Small intestine (tissue), 7 donors: ENCODE data around the gene UMPS. TPM values are rescaled to one million over a fixed set of nuclear protein-coding genes. Genes with fewer than 3 reads are reported as not detected.
"Not testable (repeated sequence)": the region's sequence is repeated elsewhere in the genome, so short reads cannot be mapped to it uniquely, and the experiment has no call there.

Source experiments
- DNase-seq, 2 donors: peaks; one replicate each; pipeline versions ENCODE4 v3.0.0 to v3.0.0-alpha.2; 2013
- FAIRE-seq: peaks from 2 replicates; lab custom pipeline; 2012; peaks lifted over from hg19 to GRCh38; lab: Jason Lieb, UNC
- H3K27ac ChIP-seq, 3 donors: one replicate each; pipeline ENCODE4 v1.5.1; 2013; ENCODE audit warnings: low read length in 2 of 3, mild to moderate bottlenecking in 2 of 3, control low read depth in 1 of 3, inconsistent platforms in 1 of 3, low read depth in 1 of 3, moderate library complexity in 1 of 3
- H3K27me3 ChIP-seq, 3 donors: one replicate each; pipeline ENCODE4 v1.6.1; 2013; ENCODE audit warnings: low read length in 3 of 3, inconsistent platforms in 1 of 3; ENCODE audit not compliant: control insufficient read depth in 3 of 3, insufficient read depth in 3 of 3
- H3K36me3 ChIP-seq, 3 donors: one replicate each; pipeline ENCODE4 v1.6.1; 2013; ENCODE audit warnings: low read length in 3 of 3, inconsistent platforms in 1 of 3, low read depth in 1 of 3, mild to moderate bottlenecking in 1 of 3, moderate library complexity in 1 of 3; ENCODE audit not compliant: control insufficient read depth in 3 of 3, insufficient read depth in 2 of 3
- H3K4me1 ChIP-seq, 3 donors: one replicate each; pipeline ENCODE4 v1.6.1; 2013; ENCODE audit warnings: low read length in 2 of 3, inconsistent platforms in 1 of 3, low read depth in 1 of 3, mild to moderate bottlenecking in 1 of 3, moderate library complexity in 1 of 3; ENCODE audit not compliant: control insufficient read depth in 3 of 3, insufficient read depth in 2 of 3
- H3K4me3 ChIP-seq, 3 donors: one replicate each; pipeline ENCODE4 v1.5.1; 2013; ENCODE audit warnings: low read length in 3 of 3, control low read depth in 1 of 3, inconsistent platforms in 1 of 3, low read depth in 1 of 3, mild to moderate bottlenecking in 1 of 3, moderate library complexity in 1 of 3
- H3K9me3 ChIP-seq, 2 donors: one replicate each; pipeline ENCODE4 v1.6.1; 2013; ENCODE audit warnings: low read depth in 1 of 2, low read length in 1 of 2; ENCODE audit not compliant: control insufficient read depth in 2 of 2, insufficient read depth in 1 of 2
- WGBS, 3 donors: extraction: QIAGEN DNeasy Blood & Tissue Kit; methylation state at CpG; one replicate each; pipeline ENCODE4 v1.1.7; 2013; 5-methylcytosine and 5-hydroxymethylcytosine counted together
- polyA plus RNA-seq, 4 donors: library from polyadenylated mRNA; stranded (reverse) in 3 of 4; unstranded in 1 of 4; fragments of 200-250 nt in 3 of 4; fragments of 120-200 nt in 1 of 4; gene quantifications; one replicate each; pipeline versions ENCODE4 v1.2.1 to v1.2.3, GENCODE V29; 2013
- donor health status: healthy with polysubstance abuse.
- donor health status: control.
- donor health status: control.
- donor health status: Bipolar disorder and iron deficiency.
- donor health status: healthy.

Gene UMPS
- polyA plus RNA-seq, 4 donors = 12.1 to 33.3 (median 19.5) TPM

DNA sequence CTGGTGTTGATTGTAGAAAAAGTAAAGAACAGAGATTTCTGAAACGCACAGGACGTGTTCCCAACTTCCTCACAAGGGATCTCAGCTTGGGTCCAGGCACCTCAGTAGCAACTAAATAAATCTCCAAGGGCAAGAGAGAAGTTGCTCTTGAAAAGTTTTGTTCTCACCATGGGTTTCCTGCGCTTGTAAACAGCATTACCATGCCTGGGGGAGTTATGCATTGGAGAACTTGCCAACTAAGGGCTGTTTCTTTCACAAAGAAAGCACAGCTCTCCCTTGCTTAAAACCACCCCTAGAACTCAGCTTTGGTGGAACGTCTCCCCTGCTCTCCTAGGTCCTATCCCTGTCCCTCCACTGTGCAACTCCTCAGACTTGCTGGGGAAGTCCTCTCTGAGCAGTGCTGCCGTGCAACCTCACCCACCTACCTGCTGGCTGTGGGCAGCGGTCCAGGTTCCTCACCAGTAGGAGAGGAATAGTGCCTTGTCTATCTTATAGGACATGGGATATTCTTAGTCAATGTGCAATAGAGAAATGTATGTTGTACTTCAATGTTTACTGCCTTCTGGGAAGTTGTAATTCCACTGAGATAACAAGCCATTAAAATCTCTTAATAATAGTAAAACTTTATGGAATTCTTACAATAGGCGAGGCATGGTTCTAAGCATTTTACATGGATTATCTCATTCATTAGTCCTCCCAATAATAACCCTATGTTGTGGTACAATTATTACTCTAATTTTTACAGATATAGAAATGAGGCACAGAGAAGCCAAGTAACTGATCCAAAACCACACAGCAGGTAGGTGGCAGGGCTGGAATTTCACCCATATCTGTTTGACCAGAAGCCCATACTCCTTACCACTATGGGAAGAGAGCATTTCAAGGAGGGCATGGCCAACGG is 51.5 kb downstream of the UMPS start:
- H3K36me3 ChIP-seq = peaks cover 0 to 66% (median 0%) of the 10 kb centered on the region in 3 donors
- no peak for FAIRE-seq
- no peak overlapping the region for H3K4me3 ChIP-seq
- H3K4me1 ChIP-seq = peaks cover 3 to 29% (median 12%) of the 10 kb centered on the region in 3 donors
- H3K27ac ChIP-seq = peak overlapping the region; percentile 16 to 92 (median 69)
- WGBS, 3 donors = 63 to 78% (median 73%) methylated on average over 8 of the region's 8 CpGs
- DNase-seq = peak in 1 of 2 donors; percentile 19
- no peaks in the 10 kb centered on the region for H3K9me3 ChIP-seq
- no peaks in the 10 kb centered on the region for H3K27me3 ChIP-seq

DNA sequence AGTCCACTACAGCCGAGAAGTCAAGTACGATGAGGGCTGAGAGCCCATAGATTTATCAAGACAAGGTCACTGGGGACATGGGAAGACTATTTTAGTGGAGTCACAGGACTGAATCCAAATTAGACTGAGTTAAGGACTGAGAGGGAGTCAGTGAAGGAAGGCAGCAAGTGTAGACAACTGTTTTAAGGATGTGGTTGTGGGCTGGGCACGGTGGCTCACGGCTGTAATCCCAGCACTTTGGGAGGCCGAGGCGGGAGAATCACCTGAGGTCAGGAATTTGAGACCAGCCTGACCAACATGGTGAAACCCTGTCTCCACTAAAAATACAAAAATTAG is 52.1 kb downstream of the UMPS start:
- WGBS, 3 donors = 77 to 94% (median 83%) methylated on average over 6 of the region's 6 CpGs
- not testable (repeated sequence) for H3K9me3 ChIP-seq, FAIRE-seq, DNase-seq, H3K27me3 ChIP-seq, H3K4me3 ChIP-seq
- Histone ChIP-seq H3K36me3 (peaks cover 0 to 60% (median 0%) of the 10 kb centered on the region in 3 donors), H3K4me1 (peaks cover 3 to 34% (median 14%) of the 10 kb centered on the region in 3 donors), H3K27ac (peak overlapping the region in 1 of 3 donors; percentile 4)

DNA sequence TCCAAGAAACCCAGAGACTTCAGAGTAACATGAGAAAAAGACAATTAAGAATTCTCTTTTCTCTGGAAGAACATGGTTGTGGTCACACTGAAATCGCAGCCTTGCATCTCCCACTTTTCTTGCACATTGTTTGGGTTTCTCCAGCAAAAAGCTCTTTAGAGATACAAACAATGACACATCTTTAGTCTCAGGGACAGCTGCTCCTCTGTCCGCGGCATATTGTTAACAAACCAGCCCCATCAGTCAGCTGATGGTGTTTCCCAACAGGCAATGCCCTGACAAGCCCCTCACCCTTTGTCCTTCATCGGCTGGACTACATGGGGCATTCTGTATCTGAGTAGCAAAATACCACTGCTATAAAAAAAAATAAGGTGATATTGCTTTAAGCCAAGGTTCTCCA is 53.4 kb downstream of the UMPS start:
- H3K27ac ChIP-seq = no peak overlapping the region
- H3K27me3 ChIP-seq = no peaks in the 10 kb centered on the region
- no peak overlapping the region for H3K4me3 ChIP-seq
- no peak for FAIRE-seq
- peaks cover 0 to 6% of the 10 kb centered on the region in 2 donors for H3K9me3 ChIP-seq
- peaks cover 3 to 34% (median 14%) of the 10 kb centered on the region in 3 donors for H3K4me1 ChIP-seq
- peaks cover 0 to 51% (median 0%) of the 10 kb centered on the region in 3 donors for H3K36me3 ChIP-seq
- 81 to 92% (median 90%) methylated on average over 4 of the region's 4 CpGs for WGBS, 3 donors
- no peak for DNase-seq

DNA sequence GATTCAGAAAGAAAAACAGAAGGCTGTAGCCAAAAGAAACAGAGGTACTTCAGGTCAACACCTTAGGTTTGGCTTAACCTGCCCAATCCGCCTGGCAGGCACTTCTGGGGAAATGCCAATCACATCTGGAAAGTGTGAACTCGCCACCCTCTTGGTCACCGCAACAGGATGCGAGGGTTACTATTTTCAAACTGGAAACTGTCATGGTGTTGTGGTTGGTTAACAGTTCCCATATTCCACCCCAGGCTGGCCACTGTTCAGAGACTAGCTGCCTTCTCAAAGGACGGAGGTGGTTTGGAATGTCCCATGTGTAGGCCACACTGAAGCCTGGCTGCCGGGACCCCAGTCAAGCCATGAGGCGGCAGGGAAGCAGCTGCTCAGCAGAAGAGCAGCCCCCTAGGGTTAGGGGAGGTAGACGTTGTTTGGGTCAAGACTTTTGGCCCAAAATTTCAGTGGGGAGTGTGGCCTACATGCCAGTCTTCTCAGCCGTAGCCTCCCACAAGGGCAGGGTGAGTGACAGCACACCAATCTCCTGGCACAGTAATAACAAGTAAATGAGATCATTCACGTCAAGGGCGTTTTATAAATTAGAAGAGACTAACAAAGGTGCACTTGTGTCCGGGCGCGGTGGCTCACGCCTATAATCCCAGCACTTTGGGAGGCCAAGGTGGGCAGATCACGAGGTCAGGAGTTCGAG is 54.6 kb downstream of the UMPS start:
- Histone ChIP-seq H3K27ac (no peak overlapping the region), H3K4me3 (no peak overlapping the region), H3K36me3 (peaks cover 0 to 40% (median 0%) of the 10 kb centered on the region in 3 donors), H3K27me3 (no peaks in the 10 kb centered on the region), H3K4me1 (peaks cover 3 to 30% (median 14%) of the 10 kb centered on the region in 3 donors), H3K9me3 (peaks cover 0 to 12% of the 10 kb centered on the region in 2 donors)
- WGBS, 3 donors = 85 to 88% (median 88%) methylated on average over 17 of the region's 17 CpGs
- DNase-seq (no peak), FAIRE-seq (no peak)

DNA sequence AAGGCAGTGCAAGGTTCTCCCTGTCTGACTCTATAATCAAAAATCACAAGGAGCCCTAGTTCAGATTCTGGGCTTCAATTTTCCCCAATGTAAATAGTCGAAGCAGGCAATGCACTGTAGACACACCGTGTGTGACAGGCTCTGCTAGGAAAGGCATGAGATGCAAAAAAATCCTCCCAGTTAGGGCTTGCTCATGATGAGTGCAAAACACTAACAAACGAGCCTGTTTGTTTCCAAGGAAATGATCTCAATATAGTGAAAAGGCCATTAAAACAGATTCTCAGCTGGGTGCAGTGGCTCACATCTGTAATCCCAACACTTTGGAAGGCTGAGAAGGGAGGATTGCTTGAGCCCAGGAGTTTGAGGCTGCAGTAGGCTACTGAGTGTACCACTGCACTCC is 55.7 kb downstream of the UMPS start:
- WGBS, 3 donors = 60 to 83% (median 77%) methylated on average over 3 of the region's 3 CpGs
- H3K27ac ChIP-seq = peak overlapping the region in 1 of 3 donors; percentile 13
- FAIRE-seq = no peak

DNA sequence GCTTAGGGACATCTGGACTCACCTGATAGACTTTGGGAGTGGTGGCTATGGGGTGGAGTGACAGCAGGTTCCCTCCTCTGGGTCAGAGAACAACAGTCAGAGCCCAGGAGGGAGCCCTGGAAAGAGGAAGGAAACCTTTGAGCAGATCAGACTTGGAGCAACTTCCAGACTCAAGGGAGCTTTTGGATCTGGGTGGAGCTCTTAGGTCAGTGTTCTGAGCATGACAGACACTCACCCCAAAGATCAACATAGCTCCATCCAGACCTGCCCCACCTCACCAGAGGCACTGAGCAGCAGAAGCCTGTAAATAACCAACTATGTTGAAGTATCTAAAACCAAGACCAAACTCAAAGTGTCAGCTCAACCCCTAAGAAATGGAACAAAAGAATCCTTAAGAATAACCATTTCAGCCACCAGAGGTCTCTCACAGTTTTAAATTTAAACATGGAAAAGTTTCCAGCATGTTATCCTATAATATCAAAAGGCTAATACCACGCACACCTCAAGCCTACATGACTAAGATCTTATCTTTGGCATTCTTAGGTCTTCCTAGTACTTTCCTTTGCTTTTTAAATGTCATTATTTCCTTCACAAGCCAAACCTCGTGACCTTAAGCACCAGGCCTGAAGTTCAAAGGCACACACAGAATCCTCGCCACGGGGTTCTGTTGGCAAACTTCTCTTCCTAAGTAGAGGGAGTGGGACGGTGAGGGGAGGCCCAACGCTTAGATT is 56.4 kb downstream of the UMPS start:
- DNase-seq = peak; percentile 59 to 70
- H3K9me3 ChIP-seq = peaks cover 0 to 21% of the 10 kb centered on the region in 2 donors
- no peak overlapping the region for H3K4me3 ChIP-seq
- 46 to 55% (median 52%) methylated on average over 6 of the region's 6 CpGs for WGBS, 3 donors
- H3K36me3 ChIP-seq = peaks cover 0 to 29% (median 0%) of the 10 kb centered on the region in 3 donors
- H3K27ac ChIP-seq = peak overlapping the region in 2 of 3 donors; percentile 13 to 26
- no peaks in the 10 kb centered on the region for H3K27me3 ChIP-seq
- no peak for FAIRE-seq
- peaks cover 3 to 19% (median 10%) of the 10 kb centered on the region in 3 donors for H3K4me1 ChIP-seq

More for the DNA sequence above, 55.7 kb downstream of the UMPS start:
- peaks cover 0 to 19% of the 10 kb centered on the region in 2 donors for H3K9me3 ChIP-seq
- no peaks in the 10 kb centered on the region for H3K27me3 ChIP-seq
- peaks cover 0 to 28% (median 0%) of the 10 kb centered on the region in 3 donors for H3K36me3 ChIP-seq
- DNase-seq = no peak
- no peak overlapping the region for H3K4me3 ChIP-seq
- peaks cover 3 to 26% (median 12%) of the 10 kb centered on the region in 3 donors for H3K4me1 ChIP-seq

DNA sequence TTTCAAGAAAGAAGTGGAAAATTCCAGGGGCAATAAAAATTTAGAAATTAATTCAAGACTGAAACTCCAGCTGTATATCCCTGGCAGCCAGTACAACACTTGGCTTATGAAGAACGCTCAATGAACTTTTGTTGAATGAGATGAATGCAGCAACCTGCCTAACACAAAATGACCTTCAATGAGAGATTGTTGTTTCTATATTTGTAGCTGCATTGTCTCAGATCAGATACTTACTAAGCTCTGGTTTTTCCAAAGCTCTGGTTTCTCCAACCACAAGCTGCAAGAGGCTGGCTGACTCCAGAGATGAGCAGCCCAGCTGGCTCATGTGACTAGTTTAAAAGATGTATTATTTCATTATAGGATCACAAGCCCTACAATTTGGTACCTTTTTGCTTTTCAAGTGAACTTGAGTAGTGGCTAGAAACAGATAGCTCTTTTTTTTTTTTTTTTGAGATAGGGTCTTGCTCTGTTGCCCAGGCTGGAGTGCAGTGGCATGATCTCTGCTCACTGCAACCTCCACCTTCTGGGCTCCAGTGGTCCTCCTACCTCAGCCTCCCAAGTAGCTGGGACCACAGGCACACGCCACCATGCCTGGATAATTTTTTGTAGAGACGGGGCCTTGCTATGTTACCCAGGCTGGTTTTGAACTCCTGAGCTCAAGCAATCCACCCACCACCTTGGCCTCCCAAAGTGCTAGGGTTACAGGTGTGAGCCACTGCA is 57.4 kb downstream of the UMPS start:
- Histone ChIP-seq H3K27ac (no peak overlapping the region), H3K36me3 (peaks cover 0 to 26% (median 0%) of the 10 kb centered on the region in 3 donors), H3K9me3 (peaks cover 0 to 21% of the 10 kb centered on the region in 2 donors), H3K4me1 (peaks cover 3 to 17% (median 10%) of the 10 kb centered on the region in 3 donors), H3K27me3 (no peaks in the 10 kb centered on the region), H3K4me3 (no peak overlapping the region)
- DNase-seq (no peak), FAIRE-seq (no peak)
- WGBS, 3 donors = 90 to 96% (median 95%) methylated on average over 3 of the region's 3 CpGs
